ENCODE data around the gene TAF11.
"Not testable (repeated sequence)": the region's sequence is repeated elsewhere in the genome, so short reads cannot be mapped to it uniquely, and the experiment has no call there.

The TAF11 gene

GRCh38 chr6:34884996-34885395, 2.8 kb downstream of the TAF11 start:
- H3F3A ChIP-seq (ENCODE audit: insufficient read depth, low read length) = 0 out of 2 replicates have a peak, but pooled peaks cover 3% of the 10 kb centered on the region
- no peaks in the 10 kb centered on the region for H3K27me3 ChIP-seq (ENCODE audit: insufficient read depth, low read length)
- H4K20me1 ChIP-seq (ENCODE audit: insufficient read depth, low read length) = no peaks in the 10 kb centered on the region
- no peak overlapping the region for H3K4me2 ChIP-seq (ENCODE audit: low read length)
- peaks cover 7% of the 10 kb centered on the region; the same call in 1 of the 2 replicates for H3K79me2 ChIP-seq (ENCODE audit: insufficient read depth, low read length)
- no peak overlapping the region for H3K27ac ChIP-seq (ENCODE audit: low read depth, low read length, poor library complexity, severe bottlenecking)
- no peak overlapping the region for H3K4me3 ChIP-seq (ENCODE audit: low read depth, low read length, poor library complexity, severe bottlenecking)
- TF ChIP-seq EZH2 (IDR thresholded peaks at IDR 0.05; ENCODE audit: borderline replicate concordance, low read length) (no peak), CTCF (IDR thresholded peaks at IDR 0.05; ENCODE audit: low read length) (no peak)
- H3K9me3 ChIP-seq (ENCODE audit: low read length) = no peaks in the 10 kb centered on the region
- H3K4me1 ChIP-seq (ENCODE audit: insufficient read depth, low read length, severe bottlenecking) = peaks cover 18% of the 10 kb centered on the region
- H2AFZ ChIP-seq (ENCODE audit: low read length) = no peak overlapping the region
- H3K9ac ChIP-seq (ENCODE audit: low read length) = no peak overlapping the region
- H3K36me3 ChIP-seq (ENCODE audit: insufficient read depth, low read length) = peaks cover 29% of the 10 kb centered on the region
- H3K9me2 ChIP-seq (ENCODE audit: low read depth, low read length) = no peaks in the 10 kb centered on the region

- Histone ChIP-seq H3K4me1 (ENCODE audit: insufficient read depth, low read length, severe bottlenecking) (peaks cover 16% of the 10 kb centered on the region), H3K36me3 (ENCODE audit: insufficient read depth, low read length) (peaks cover 35% of the 10 kb centered on the region)
- H3K9me2 ChIP-seq (ENCODE audit: low read depth, low read length); H3F3A ChIP-seq (ENCODE audit: insufficient read depth, low read length); H3K4me3 ChIP-seq (ENCODE audit: low read depth, low read length, poor library complexity, severe bottlenecking); H3K9me3 ChIP-seq (ENCODE audit: low read length); H3K9ac ChIP-seq (ENCODE audit: low read length); H3K27ac ChIP-seq (ENCODE audit: low read depth, low read length, poor library complexity, severe bottlenecking); H2AFZ ChIP-seq (ENCODE audit: low read length); H4K20me1 ChIP-seq (ENCODE audit: insufficient read depth, low read length); H3K79me2 ChIP-seq (ENCODE audit: insufficient read depth, low read length); H3K27me3 ChIP-seq (ENCODE audit: insufficient read depth, low read length); H3K4me2 ChIP-seq (ENCODE audit: low read length): not testable (repeated sequence)
Measured at GRCh38 chr6:34884073-34884472, 3.8 kb downstream of the TAF11 start.

- Histone ChIP-seq H3K4me3 (ENCODE audit: low read depth, low read length, poor library complexity, severe bottlenecking) (no peak overlapping the region), H3K36me3 (ENCODE audit: insufficient read depth, low read length) (peaks cover 75% of the 10 kb centered on the region), H3K9me2 (ENCODE audit: low read depth, low read length) (no peaks in the 10 kb centered on the region), H3F3A (ENCODE audit: insufficient read depth, low read length) (no peaks in the 10 kb centered on the region), H3K27ac (ENCODE audit: low read depth, low read length, poor library complexity, severe bottlenecking) (no peak overlapping the region), H3K4me2 (ENCODE audit: low read length) (no peak overlapping the region), H3K27me3 (ENCODE audit: insufficient read depth, low read length) (no peaks in the 10 kb centered on the region), H2AFZ (ENCODE audit: low read length) (no peak overlapping the region), H3K9ac (ENCODE audit: low read length) (no peak overlapping the region), H4K20me1 (ENCODE audit: insufficient read depth, low read length) (no peaks in the 10 kb centered on the region), H3K4me1 (ENCODE audit: insufficient read depth, low read length, severe bottlenecking) (no peaks in the 10 kb centered on the region), H3K79me2 (ENCODE audit: insufficient read depth, low read length) (no peaks in the 10 kb centered on the region), H3K9me3 (ENCODE audit: low read length) (no peaks in the 10 kb centered on the region)
- TF ChIP-seq EZH2 (IDR thresholded peaks at IDR 0.05; ENCODE audit: borderline replicate concordance, low read length) (no peak), CTCF (IDR thresholded peaks at IDR 0.05; ENCODE audit: low read length) (no peak)
Measured at GRCh38 chr6:34877869-34878485, 9.9 kb downstream of the TAF11 start.

GRCh38 chr6:34877259-34877658, 10.6 kb downstream of the TAF11 start:
- H3F3A ChIP-seq (ENCODE audit: insufficient read depth, low read length) = no peaks in the 10 kb centered on the region
- no peaks in the 10 kb centered on the region for H3K9me3 ChIP-seq (ENCODE audit: low read length)
- no peak overlapping the region for H3K4me2 ChIP-seq (ENCODE audit: low read length)
- no peak overlapping the region for H3K4me3 ChIP-seq (ENCODE audit: low read depth, low read length, poor library complexity, severe bottlenecking)
- peaks cover 81% of the 10 kb centered on the region for H3K36me3 ChIP-seq (ENCODE audit: insufficient read depth, low read length)
- no peaks in the 10 kb centered on the region for H3K27me3 ChIP-seq (ENCODE audit: insufficient read depth, low read length)
- TF ChIP-seq EZH2 (IDR thresholded peaks at IDR 0.05; ENCODE audit: borderline replicate concordance, low read length) (no peak), CTCF (IDR thresholded peaks at IDR 0.05; ENCODE audit: low read length) (no peak)
- no peaks in the 10 kb centered on the region for H4K20me1 ChIP-seq (ENCODE audit: insufficient read depth, low read length)
- H3K79me2 ChIP-seq (ENCODE audit: insufficient read depth, low read length) = no peaks in the 10 kb centered on the region
- no peaks in the 10 kb centered on the region for H3K4me1 ChIP-seq (ENCODE audit: insufficient read depth, low read length, severe bottlenecking)
- no peaks in the 10 kb centered on the region for H3K9me2 ChIP-seq (ENCODE audit: low read depth, low read length)
- no peak overlapping the region for H3K27ac ChIP-seq (ENCODE audit: low read depth, low read length, poor library complexity, severe bottlenecking)
- no peak overlapping the region for H3K9ac ChIP-seq (ENCODE audit: low read length)
- H2AFZ ChIP-seq (ENCODE audit: low read length) = no peak overlapping the region
